HepG2 (cell line): ENCODE results near the gene REEP3.

Experiments used
- BRCA1 ChIP-seq: sonication (generic); formaldehyde crosslinking; IDR thresholded peaks from 2 replicates; pipeline ENCODE4 v1.4.0; 2020; ENCODE audit warnings: missing genetic modification reagents
- CEBPB ChIP-seq: IDR thresholded peaks from 2 replicates; pipeline ENCODE4 v1.6.1; 2011; ENCODE audit warnings: low read depth, low read length, improper control_type of control experiment, borderline replicate concordance
- EZH2 ChIP-seq: conservative IDR thresholded peaks from 2 replicates; pipeline ENCODE4 v1.6.1; 2012; ENCODE audit warnings: mild to moderate bottlenecking, low read depth, low read length, moderate library complexity
- KDM1A ChIP-seq: IDR thresholded peaks from 2 replicates; pipeline ENCODE4 v1.6.1; 2016; ENCODE audit warnings: missing compliant biosample characterization
- MAFK ChIP-seq, 2 experiments: IDR thresholded peaks in 1 of 2; conservative IDR thresholded peaks in 1 of 2; 2 replicates each; pipeline ENCODE4 v1.6.1; 2011; ENCODE audit warnings: improper control_type of control experiment in 2 of 2, low read length in 2 of 2
- POLR2A ChIP-seq, 2 experiments: IDR thresholded peaks; 2 replicates each; pipeline ENCODE4 v1.6.1; 2011; ENCODE audit warnings: low read depth in 2 of 2, low read length in 2 of 2, mild to moderate bottlenecking in 1 of 2, moderate library complexity in 1 of 2; ENCODE audit not compliant: insufficient read depth in 1 of 2
- RFX3 ChIP-seq: IDR thresholded peaks from 2 replicates; pipeline ENCODE4 v1.6.1; 2016; ENCODE audit warnings: missing biosample characterization, missing genetic modification reagents
- SMC3 ChIP-seq: IDR thresholded peaks from 2 replicates; pipeline ENCODE4 v1.6.1; 2011; ENCODE audit warnings: low read length, improper control_type of control experiment
- ZSCAN9 ChIP-seq: IDR thresholded peaks from 2 replicates; pipeline ENCODE4 v1.6.1; 2016; ENCODE audit warnings: borderline replicate concordance
- TF ChIP-seq, protein P1 (sequence below): sonication (generic); formaldehyde crosslinking; IDR thresholded peaks from 2 replicates; pipeline ENCODE4 v1.5.0; 2020; ENCODE audit warnings: missing genetic modification reagents
- TF ChIP-seq, protein P2 (sequence below): sonication (generic); formaldehyde crosslinking; IDR thresholded peaks from 2 replicates; pipeline ENCODE4 v1.5.0; 2020; ENCODE audit warnings: mild to moderate bottlenecking, missing genetic modification reagents, moderate library complexity
- TF ChIP-seq, protein P3 (sequence below): IDR thresholded peaks from 2 replicates; pipeline ENCODE4 v1.6.1; 2016; ENCODE audit warnings: low read depth, borderline replicate concordance
- TF ChIP-seq, protein P4 (sequence below): sonication (generic); formaldehyde crosslinking; IDR thresholded peaks from 2 replicates; pipeline ENCODE4 v1.4.0; 2020; ENCODE audit warnings: mild to moderate bottlenecking, missing genetic modification reagents

DNA sequence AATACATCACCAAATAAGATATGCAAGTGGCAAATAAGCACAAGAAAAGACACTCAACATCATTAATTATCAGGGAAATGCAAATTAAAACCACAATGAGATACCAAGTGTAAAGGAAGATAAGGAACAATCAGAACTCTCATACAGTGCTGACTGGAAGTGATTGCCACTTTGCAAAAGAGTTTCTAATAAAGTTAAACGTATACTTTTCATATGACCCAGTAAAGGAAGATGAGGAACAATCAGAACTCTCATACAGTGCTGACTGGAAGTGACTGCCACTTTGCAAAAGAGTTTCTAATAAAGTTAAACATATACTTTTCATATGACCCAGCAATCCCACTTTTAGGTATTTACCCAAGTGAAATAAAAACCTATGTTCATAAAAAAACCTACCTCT, 43.3 kb upstream of the REEP3 start:
- no peak for TF ChIP-seq EZH2
- TF ChIP-seq, protein P1, sequence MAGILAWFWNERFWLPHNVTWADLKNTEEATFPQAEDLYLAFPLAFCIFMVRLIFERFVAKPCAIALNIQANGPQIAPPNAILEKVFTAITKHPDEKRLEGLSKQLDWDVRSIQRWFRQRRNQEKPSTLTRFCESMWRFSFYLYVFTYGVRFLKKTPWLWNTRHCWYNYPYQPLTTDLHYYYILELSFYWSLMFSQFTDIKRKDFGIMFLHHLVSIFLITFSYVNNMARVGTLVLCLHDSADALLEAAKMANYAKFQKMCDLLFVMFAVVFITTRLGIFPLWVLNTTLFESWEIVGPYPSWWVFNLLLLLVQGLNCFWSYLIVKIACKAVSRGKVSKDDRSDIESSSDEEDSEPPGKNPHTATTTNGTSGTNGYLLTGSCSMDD (CRISPR knock-in tag), result no peak
- TF ChIP-seq BRCA1, result no peak
- no peak for TF ChIP-seq RFX3
- TF ChIP-seq, protein P2, sequence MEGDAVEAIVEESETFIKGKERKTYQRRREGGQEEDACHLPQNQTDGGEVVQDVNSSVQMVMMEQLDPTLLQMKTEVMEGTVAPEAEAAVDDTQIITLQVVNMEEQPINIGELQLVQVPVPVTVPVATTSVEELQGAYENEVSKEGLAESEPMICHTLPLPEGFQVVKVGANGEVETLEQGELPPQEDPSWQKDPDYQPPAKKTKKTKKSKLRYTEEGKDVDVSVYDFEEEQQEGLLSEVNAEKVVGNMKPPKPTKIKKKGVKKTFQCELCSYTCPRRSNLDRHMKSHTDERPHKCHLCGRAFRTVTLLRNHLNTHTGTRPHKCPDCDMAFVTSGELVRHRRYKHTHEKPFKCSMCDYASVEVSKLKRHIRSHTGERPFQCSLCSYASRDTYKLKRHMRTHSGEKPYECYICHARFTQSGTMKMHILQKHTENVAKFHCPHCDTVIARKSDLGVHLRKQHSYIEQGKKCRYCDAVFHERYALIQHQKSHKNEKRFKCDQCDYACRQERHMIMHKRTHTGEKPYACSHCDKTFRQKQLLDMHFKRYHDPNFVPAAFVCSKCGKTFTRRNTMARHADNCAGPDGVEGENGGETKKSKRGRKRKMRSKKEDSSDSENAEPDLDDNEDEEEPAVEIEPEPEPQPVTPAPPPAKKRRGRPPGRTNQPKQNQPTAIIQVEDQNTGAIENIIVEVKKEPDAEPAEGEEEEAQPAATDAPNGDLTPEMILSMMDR (CRISPR knock-in tag), result no peak
- TF ChIP-seq, protein P3, sequence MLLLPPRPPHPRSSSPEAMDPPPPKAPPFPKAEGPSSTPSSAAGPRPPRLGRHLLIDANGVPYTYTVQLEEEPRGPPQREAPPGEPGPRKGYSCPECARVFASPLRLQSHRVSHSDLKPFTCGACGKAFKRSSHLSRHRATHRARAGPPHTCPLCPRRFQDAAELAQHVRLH, result no peak
- no peak for TF ChIP-seq MAFK (conservative IDR thresholded peaks at IDR 0.05 in 1 of 2, IDR thresholded peaks at IDR 0.05 in 1 of 2; ENCODE audit: low read length in 2 of 2)
- no peak for TF ChIP-seq SMC3
- no peak for TF ChIP-seq POLR2A (IDR thresholded peaks at IDR 0.05; ENCODE audit: insufficient read depth in 1 of 2, low read depth in 2 of 2, low read length in 2 of 2)
- TF ChIP-seq KDM1A, result no peak
- TF ChIP-seq ZSCAN9 (CRISPR knock-in tag), result no peak
- TF ChIP-seq, protein P4, sequence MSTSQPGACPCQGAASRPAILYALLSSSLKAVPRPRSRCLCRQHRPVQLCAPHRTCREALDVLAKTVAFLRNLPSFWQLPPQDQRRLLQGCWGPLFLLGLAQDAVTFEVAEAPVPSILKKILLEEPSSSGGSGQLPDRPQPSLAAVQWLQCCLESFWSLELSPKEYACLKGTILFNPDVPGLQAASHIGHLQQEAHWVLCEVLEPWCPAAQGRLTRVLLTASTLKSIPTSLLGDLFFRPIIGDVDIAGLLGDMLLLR (CRISPR knock-in tag), result no peak
- no peak for TF ChIP-seq CEBPB
